GM12873 (cell line): Measurements from ENCODE around the gene CGN.

Experiments used
- TF ChIP-seq, protein P1 (sequence below): IDR thresholded peaks from 2 replicates; pipeline ENCODE4 v1.5.1; 2012; ENCODE audit warnings: low read depth, mild to moderate bottlenecking, moderate library complexity, low read length, control low read depth; ENCODE audit not compliant: insufficient read depth; ENCODE audit errors: missing control alignments

Gene CGN

DNA sequence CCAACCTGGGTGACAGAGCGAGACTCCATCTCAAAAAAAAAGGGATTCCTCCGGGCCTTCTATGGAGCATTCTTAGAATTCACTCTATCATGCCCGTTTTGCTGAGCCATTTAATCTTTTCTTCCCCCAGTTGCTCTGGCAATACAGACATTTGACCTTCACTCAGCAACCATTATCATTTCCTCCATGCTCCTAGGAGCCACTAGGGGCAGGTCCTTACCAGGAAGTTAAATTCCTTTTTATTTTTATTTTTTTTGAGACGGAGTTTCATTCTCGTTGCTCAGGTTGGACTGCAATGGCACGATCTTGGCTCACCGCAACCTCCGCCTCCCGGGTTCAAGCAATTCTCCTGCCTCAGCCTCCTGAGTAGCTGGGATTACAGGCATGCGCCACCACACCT, 9.7 kb upstream of the CGN start:
- TF ChIP-seq, protein P1, sequence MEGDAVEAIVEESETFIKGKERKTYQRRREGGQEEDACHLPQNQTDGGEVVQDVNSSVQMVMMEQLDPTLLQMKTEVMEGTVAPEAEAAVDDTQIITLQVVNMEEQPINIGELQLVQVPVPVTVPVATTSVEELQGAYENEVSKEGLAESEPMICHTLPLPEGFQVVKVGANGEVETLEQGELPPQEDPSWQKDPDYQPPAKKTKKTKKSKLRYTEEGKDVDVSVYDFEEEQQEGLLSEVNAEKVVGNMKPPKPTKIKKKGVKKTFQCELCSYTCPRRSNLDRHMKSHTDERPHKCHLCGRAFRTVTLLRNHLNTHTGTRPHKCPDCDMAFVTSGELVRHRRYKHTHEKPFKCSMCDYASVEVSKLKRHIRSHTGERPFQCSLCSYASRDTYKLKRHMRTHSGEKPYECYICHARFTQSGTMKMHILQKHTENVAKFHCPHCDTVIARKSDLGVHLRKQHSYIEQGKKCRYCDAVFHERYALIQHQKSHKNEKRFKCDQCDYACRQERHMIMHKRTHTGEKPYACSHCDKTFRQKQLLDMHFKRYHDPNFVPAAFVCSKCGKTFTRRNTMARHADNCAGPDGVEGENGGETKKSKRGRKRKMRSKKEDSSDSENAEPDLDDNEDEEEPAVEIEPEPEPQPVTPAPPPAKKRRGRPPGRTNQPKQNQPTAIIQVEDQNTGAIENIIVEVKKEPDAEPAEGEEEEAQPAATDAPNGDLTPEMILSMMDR = peak; percentile 19

DNA sequence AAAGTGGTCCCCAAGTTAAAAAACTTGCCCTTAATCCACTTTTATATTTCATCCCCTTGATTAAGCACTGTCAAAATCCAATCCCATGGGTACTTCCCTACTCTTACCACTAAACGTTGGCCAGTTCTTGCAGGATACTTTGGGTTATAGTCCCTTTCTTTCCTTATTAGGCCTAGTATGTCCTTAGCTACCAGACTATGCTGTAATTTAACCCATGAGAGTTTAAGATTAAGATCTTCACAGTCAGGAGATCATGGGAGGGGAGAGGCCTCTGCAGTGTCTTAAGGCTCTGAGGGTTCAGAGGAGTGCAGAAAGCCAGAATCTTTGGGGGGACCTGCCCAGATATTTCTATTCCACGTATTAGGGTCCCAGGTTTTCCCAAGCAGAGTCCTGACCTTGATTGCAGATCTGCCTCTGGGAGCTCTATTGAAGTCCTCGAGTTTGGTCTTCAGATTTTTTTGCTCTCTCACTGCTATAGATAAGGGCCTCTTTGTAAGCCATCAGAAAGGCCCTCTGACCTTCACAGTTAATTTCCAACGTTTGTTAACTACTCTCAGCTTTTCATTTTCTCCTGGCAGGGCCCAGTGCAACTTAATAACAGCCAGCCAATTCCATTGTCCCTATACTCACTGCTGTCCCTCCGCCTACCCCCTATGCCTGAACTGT, 9.0 kb upstream of the CGN start:
- TF ChIP-seq, protein P1 = no peak

DNA sequence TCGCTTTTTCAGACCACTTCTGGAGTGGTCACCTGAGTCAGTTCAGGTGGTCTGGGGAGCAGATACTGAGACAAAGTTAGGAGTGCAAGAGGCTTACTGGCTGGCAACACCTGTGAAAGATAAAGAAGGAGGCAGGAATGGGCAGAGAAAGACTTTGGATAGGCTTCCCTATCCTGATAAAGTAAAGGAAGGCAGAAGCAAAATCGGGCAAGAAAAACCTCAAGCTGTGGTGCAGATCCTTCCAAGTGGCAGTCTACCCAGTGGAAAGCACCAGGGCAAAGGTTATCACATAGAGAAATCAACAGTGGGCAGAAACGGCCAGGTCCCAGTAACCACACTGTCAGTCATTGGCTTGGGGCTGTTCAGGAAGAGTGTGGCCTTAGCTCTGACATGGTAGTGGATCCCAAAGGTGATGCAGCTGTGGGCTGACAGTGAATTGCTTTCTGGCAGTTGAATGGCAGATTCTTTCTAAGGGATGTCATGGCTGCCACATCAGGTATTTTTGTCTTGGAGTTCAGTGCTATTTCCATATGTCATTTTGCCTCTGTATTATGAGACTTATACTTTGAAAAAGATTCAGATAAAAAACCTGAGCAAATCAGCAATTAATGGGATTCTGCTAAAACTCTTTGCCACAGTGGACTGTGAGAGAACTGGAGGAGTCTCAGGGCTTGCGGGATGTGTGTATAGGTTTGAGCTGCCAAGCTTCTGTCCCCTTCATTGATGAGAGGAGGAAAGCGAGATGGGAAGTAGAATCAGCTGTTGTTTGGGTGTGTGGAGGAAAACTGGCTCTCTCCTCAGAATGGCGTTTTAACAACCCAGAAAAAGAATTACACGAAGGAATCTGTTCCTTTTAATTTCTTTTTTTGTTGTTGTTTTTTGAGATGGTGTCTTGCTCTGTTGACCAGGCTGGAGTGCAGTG, 8.1 kb upstream of the CGN start:
- TF ChIP-seq, protein P1 = no peak

DNA sequence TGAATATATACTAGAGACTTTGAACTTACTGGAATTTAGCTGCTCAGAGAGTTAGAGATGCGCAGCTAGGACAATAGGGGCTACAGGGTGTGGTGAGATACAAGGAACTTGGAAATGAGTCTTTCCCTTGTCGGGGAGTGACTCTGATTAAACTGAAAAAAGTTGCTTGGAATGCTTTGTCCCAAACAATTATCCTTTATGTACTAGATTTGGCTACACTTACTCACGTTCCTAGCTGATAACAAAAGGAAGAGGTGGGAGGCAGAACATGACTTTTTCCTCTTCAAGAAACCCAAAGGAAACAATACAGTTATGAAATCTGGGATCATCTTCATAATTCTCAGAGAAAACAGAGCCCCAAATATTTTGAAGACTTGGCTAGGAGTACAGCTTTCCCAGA, 6.9 kb upstream of the CGN start:
- TF ChIP-seq, protein P1 = no peak

DNA sequence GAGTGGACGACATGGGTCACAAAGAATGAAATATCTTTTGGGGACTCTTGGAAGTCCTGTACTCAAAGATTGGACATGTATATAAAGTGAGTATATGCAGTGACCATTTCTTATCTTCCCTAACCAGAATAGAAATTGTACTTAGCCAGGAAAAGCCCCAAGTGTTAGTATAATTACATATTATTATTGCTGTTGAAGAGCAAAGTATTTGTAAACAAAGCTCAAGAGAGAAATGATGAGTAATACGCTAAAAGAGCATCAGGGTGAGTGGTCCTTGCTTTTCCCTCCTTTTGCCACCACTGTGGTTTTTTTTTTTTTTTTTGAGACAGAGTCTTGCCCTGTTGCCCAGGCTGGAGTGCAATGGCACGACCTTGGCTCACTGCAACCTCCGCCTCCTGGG, 6.4 kb upstream of the CGN start:
- TF ChIP-seq, protein P1 = no peak

DNA sequence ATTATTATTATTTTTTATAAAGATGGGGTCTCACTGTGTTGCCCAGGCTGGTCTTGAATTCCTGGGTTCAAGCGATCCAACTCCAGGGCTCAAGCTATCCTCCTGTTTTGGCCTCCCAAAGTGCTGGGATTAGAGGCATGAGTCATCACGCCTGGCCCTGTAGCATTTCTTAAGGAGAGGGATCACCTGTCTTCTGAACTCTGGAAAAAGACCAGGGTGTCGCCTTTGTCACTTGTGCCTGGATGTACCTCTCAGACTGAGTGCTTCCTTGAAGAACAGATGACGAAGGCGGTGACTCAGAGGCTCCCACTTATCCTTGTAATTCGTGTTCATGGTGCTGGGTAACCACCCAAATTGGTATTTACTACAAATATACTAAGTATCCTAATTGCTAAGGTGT, 2.4 kb upstream of the CGN start:
- TF ChIP-seq, protein P1 = no peak

DNA sequence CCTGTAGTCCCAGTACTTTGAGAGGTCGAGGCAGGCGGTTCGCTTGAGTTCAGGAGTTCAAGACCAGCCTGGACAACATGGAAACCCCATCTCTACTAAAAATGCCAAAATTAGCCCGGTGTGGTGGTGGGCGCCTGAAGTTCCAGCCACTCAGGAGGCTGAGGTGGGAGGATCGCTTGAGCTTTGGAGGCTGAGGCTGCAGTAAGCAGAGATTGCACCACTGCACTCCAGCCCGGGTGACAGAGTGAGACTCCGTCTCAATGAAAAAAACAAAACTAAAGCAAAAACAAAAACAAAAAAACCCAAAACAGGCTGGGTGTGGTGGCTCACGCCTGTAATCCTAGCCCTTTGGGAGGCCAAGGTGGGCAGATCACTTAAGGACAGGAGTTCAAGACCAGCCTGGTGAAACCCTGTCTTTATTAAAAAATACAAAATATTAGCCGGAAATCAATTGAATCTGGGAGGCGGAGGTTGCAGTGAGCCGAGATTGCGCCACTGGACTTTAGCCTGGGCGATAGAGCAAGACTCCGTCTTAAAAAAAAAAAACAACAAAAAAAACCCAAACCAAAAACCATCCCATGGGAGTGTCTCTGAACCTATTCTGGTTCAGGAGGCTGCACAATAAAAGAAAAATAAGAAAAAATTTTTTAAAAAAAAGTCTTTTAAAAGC, 1.7 kb upstream of the CGN start:
- TF ChIP-seq, protein P1 = no peak
